K562 (cell line): Measurements from ENCODE around the gene PTP4A2. TPM values are rescaled to one million over a fixed set of nuclear protein-coding genes. Genes with fewer than 3 reads are reported as not detected.
A peak's percentile ranks its signal among the peaks of the same experiment; 100 is the strongest.

Source experiments
- CREB3 ChIP-seq: fragments of 450-650 bp; conservative IDR thresholded peaks from 2 replicates; pipeline ENCODE4 v1.6.1; 2016; ENCODE audit warnings: missing genetic modification characterization, low read depth, mild to moderate bottlenecking, missing compliant biosample characterization, moderate library complexity
- FOXM1 ChIP-seq, 2 experiments: fragments of 450-650 bp in 1 of 2; sonication (generic) in 1 of 2; formaldehyde crosslinking in 1 of 2; IDR thresholded peaks; 2 replicates each; pipeline versions ENCODE4 v1.6.1 to v1.9.0; 2017 to 2022; ENCODE audit warnings: low read depth in 2 of 2, mild to moderate bottlenecking in 2 of 2, missing genetic modification reagents in 1 of 2, moderate library complexity in 1 of 2
- HNRNPH1 ChIP-seq: fragments of 200-400 bp; formaldehyde crosslinking; optimal IDR thresholded peaks from 2 replicates; pipeline ENCODE3; 2017; ENCODE audit warnings: low read depth, mild to moderate bottlenecking, low read length, moderate library complexity
- MBD2 ChIP-seq: sonication (generic); IDR thresholded peaks from 2 replicates; pipeline ENCODE4 v1.6.1; 2016; ENCODE audit warnings: low read depth, borderline replicate concordance
- MCM3 ChIP-seq: fragments of 450-650 bp; IDR thresholded peaks from 2 replicates; pipeline ENCODE4 v1.6.1; 2016
- MCM7 ChIP-seq, 2 experiments: fragments of 450-650 bp; IDR thresholded peaks; 2 replicates each; pipeline ENCODE4 v1.6.1; 2016 to 2018
- MEF2D ChIP-seq: conservative IDR thresholded peaks from 2 replicates; pipeline ENCODE4 v1.6.1; 2016; ENCODE audit warnings: low read depth, missing genetic modification characterization, missing compliant biosample characterization
- MEIS2 ChIP-seq: fragments of 450-650 bp; IDR thresholded peaks from 2 replicates; pipeline ENCODE4 v1.6.1; 2014; ENCODE audit warnings: mild to moderate bottlenecking; ENCODE audit not compliant: partially characterized antibody
- MTA2 ChIP-seq: fragments of 450-650 bp; IDR thresholded peaks from 2 replicates; pipeline ENCODE4 v1.6.1; 2016; ENCODE audit warnings: low read depth
- NR3C1 ChIP-seq: sonication (generic); formaldehyde crosslinking; IDR thresholded peaks from 2 replicates; pipeline ENCODE4 v1.8.1; 2022; ENCODE audit warnings: missing genetic modification reagents
- POLR2AphosphoS5 ChIP-seq: IDR thresholded peaks from 2 replicates; pipeline ENCODE4 v1.6.1; 2011; ENCODE audit warnings: mild to moderate bottlenecking, low read depth, low read length, moderate library complexity; ENCODE audit not compliant: control insufficient read depth, insufficient read depth
- SREBF2 ChIP-seq: sonication (generic); formaldehyde crosslinking; IDR thresholded peaks from 2 replicates; pipeline ENCODE4 v1.4.0; 2020; ENCODE audit warnings: mild to moderate bottlenecking, missing genetic modification reagents
- TRIM28 ChIP-seq: fragments of 450-650 bp; IDR thresholded peaks from 2 replicates; pipeline ENCODE4 v1.6.1; 2017
- XRCC4 ChIP-seq: IDR thresholded peaks from one replicate; pipeline ENCODE4 v1.6.1; 2011; ENCODE audit not compliant: insufficient read depth, insufficient read length; ENCODE audit errors: extremely low read depth
- ZBED1 ChIP-seq: IDR thresholded peaks from 2 replicates; pipeline ENCODE4 v1.6.1; 2014
- ZBTB7A ChIP-seq: IDR thresholded peaks from 2 replicates; pipeline ENCODE4 v1.6.1; 2011; ENCODE audit warnings: low read depth, mild to moderate bottlenecking, low read length, moderate library complexity, borderline replicate concordance; ENCODE audit not compliant: control insufficient read depth
- ZFP30 ChIP-seq: fragments of 250-450 bp; sonication (Bioruptor Pico); IDR thresholded peaks from 2 replicates; pipeline ENCODE4 v1.8.0; 2022; ENCODE audit warnings: moderate library complexity, mild to moderate bottlenecking, inconsistent platforms, borderline replicate concordance
- ZFX ChIP-seq: sonication (generic); formaldehyde crosslinking; IDR thresholded peaks from 2 replicates; pipeline ENCODE4 v1.8.0; 2022; ENCODE audit warnings: mild to moderate bottlenecking, missing genetic modification reagents, moderate library complexity
- ZKSCAN3 ChIP-seq: fragments of 250-450 bp; sonication (Bioruptor Pico); IDR thresholded peaks from 2 replicates; pipeline ENCODE4 v1.4.0; 2020
- ZNF12 ChIP-seq: sonication (generic); formaldehyde crosslinking; IDR thresholded peaks from 2 replicates; pipeline ENCODE4 v1.4.0; 2020; ENCODE audit warnings: mild to moderate bottlenecking, missing genetic modification reagents
- ZNF584 ChIP-seq: fragments of 200-800 bp; sonication (Bioruptor generic); IDR thresholded peaks from 2 replicates; pipeline ENCODE4 v1.6.1; 2016; ENCODE audit warnings: low read depth, mild to moderate bottlenecking, missing genetic modification characterization, missing compliant biosample characterization
- ZNF695 ChIP-seq: fragments of 450-650 bp; formaldehyde crosslinking; IDR thresholded peaks from 2 replicates; pipeline ENCODE4 v1.4.0; 2020; ENCODE audit warnings: mild to moderate bottlenecking, moderate library complexity
- ZNF785 ChIP-seq: fragments of 250-450 bp; sonication (Bioruptor Pico); IDR thresholded peaks from 2 replicates; pipeline ENCODE4 v1.4.0; 2020; ENCODE audit warnings: mild to moderate bottlenecking
- polyA plus RNA-seq, 8 experiments: library from polyadenylated mRNA; depleted of rRNA in 4 of 8; stranded (reverse) in 5 of 8; unstranded in 3 of 8; fragments of >200 nt; fragmentation: Nextera tagmentation in 2 of 8; fragmentation: Illumina TruSeq in 1 of 8; extraction: Ambion mirVana in 2 of 8; extraction: Trizol in 1 of 8; gene quantifications; 2 replicates each; pipeline versions ENCODE4 v1.2.1 to v1.2.3, GENCODE V29; 2011 to 2014; ENCODE audit warnings: inconsistent platforms in 1 of 8, missing spikeins in 1 of 8
- total RNA-seq, 7 experiments: library from RNA; depleted of rRNA in 6 of 7; stranded (reverse); fragments of >200 nt in 6 of 7; fragmentation: Illumina TruSeq in 2 of 7; extraction: Trizol in 2 of 7; gene quantifications; 2 replicates each; pipeline versions ENCODE4 v1.2.1 to v1.2.3, GENCODE V29; 2011 to 2021; ENCODE audit warnings: low replicate concordance in 1 of 7
- TF ChIP-seq, protein P1 (sequence below): fragments of 450-650 bp; formaldehyde crosslinking; IDR thresholded peaks from 2 replicates; pipeline ENCODE4 v1.4.0; 2020; ENCODE audit warnings: mild to moderate bottlenecking, moderate library complexity
- TF ChIP-seq, protein P2 (sequence below): sonication (generic); formaldehyde crosslinking; IDR thresholded peaks from 2 replicates; pipeline ENCODE4 v1.8.1; 2023; ENCODE audit warnings: mild to moderate bottlenecking, missing genetic modification reagents, moderate library complexity

PTP4A2 gene
- total and polyA plus RNA-seq, 9 of the 15 experiments (the other 6 are each of a cell fraction or from before 2014, with no cell fraction given): 197 to 870 (median 480) TPM

- TF ChIP-seq CREB3 (tag) (peak; percentile 85; the same call in 1 of the 2 replicates), POLR2AphosphoS5 (no peak), ZFP30 (no peak), MCM3 (no peak), ZKSCAN3 (CRISPR knock-in tag) (no peak), MTA2 (peak; percentile 56; the same call in 1 of the 2 replicates), ZFX (no peak; the same call in 1 of the 2 replicates), ZNF584 (no peak), MEIS2 (peak; percentile 83), NR3C1 (CRISPR knock-in tag) (no peak), MCM7 (IDR thresholded peaks at IDR 0.05) (no peak), HNRNPH1 (no peak), MEF2D (tag) (peak; percentile 46; the same call in 1 of the 2 replicates), ZBED1 (0 out of 2 replicates have a peak, but pooled peaks have one; percentile 67), XRCC4 (no peak), TRIM28 (peak; percentile 63; the same call in 1 of the 2 replicates), ZNF785 (no peak), ZNF12 (CRISPR knock-in tag) (no peak), ZNF695 (no peak), MBD2 (peak; percentile 57; the same call in 1 of the 2 replicates), FOXM1 (IDR thresholded peaks at IDR 0.05; ENCODE audit: low read depth) (peak; percentile 42; the same call in 1 of the 2 replicates), FOXM1 (CRISPR knock-in tag; IDR thresholded peaks at IDR 0.05; ENCODE audit: low read depth) (no peak), ZBTB7A (peak; percentile 46; the same call in 1 of the 2 replicates), SREBF2 (no peak)
- TF ChIP-seq, protein P1, sequence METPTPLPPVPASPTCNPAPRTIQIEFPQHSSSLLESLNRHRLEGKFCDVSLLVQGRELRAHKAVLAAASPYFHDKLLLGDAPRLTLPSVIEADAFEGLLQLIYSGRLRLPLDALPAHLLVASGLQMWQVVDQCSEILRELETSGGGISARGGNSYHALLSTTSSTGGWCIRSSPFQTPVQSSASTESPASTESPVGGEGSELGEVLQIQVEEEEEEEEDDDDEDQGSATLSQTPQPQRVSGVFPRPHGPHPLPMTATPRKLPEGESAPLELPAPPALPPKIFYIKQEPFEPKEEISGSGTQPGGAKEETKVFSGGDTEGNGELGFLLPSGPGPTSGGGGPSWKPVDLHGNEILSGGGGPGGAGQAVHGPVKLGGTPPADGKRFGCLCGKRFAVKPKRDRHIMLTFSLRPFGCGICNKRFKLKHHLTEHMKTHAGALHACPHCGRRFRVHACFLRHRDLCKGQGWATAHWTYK: no peak
- TF ChIP-seq, protein P2, sequence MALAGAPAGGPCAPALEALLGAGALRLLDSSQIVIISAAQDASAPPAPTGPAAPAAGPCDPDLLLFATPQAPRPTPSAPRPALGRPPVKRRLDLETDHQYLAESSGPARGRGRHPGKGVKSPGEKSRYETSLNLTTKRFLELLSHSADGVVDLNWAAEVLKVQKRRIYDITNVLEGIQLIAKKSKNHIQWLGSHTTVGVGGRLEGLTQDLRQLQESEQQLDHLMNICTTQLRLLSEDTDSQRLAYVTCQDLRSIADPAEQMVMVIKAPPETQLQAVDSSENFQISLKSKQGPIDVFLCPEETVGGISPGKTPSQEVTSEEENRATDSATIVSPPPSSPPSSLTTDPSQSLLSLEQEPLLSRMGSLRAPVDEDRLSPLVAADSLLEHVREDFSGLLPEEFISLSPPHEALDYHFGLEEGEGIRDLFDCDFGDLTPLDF (CRISPR knock-in tag): no peak
These were observed 19.8 kb upstream of the PTP4A2 start (continued) for GRCh38 chr1:31957701-31958674.
